HEK293T (cell line): ENCODE measurements around the gene PPM1J.

Source experiments
- ARNT ChIP-seq: fragments of 450-650 bp; IDR thresholded peaks from 2 replicates; pipeline ENCODE4 v1.6.1; 2017; ENCODE audit warnings: mild to moderate bottlenecking
- ELF4 ChIP-seq: fragments of 450-650 bp; IDR thresholded peaks from 2 replicates; pipeline ENCODE4 v1.6.1; 2017; ENCODE audit warnings: antibody characterized with exemption
- FOXA1 ChIP-seq: fragments of 450-650 bp; IDR thresholded peaks from 2 replicates; pipeline ENCODE4 v1.6.1; 2016; ENCODE audit warnings: mild to moderate bottlenecking
- FOXK2 ChIP-seq: fragments of 450-650 bp; IDR thresholded peaks from 2 replicates; pipeline ENCODE4 v1.6.1; 2016; ENCODE audit warnings: mild to moderate bottlenecking
- ZNF384 ChIP-seq: fragments of 450-650 bp; IDR thresholded peaks from 2 replicates; pipeline ENCODE4 v1.6.1; 2016

- TF ChIP-seq ARNT = no peak
- TF ChIP-seq ELF4 = no peak
- no peak for TF ChIP-seq FOXK2
- TF ChIP-seq ZNF384 = no peak
- TF ChIP-seq FOXA1 = no peak
These were observed 13.1 kb downstream of the PPM1J start for GRCh38 chr1:112702067-112702395.
